HG02938 (cell line): ENCODE results near the gene RBBP8.

Experiments used
- ATAC-seq: cut with Tn5 transposase; IDR thresholded peaks from one replicate; pipeline ENCODE4 v1.9.1; 2021; ENCODE audit warnings: mild to moderate bottlenecking, moderate library complexity; ENCODE audit not compliant: unreplicated experiment

Gene RBBP8

DNA sequence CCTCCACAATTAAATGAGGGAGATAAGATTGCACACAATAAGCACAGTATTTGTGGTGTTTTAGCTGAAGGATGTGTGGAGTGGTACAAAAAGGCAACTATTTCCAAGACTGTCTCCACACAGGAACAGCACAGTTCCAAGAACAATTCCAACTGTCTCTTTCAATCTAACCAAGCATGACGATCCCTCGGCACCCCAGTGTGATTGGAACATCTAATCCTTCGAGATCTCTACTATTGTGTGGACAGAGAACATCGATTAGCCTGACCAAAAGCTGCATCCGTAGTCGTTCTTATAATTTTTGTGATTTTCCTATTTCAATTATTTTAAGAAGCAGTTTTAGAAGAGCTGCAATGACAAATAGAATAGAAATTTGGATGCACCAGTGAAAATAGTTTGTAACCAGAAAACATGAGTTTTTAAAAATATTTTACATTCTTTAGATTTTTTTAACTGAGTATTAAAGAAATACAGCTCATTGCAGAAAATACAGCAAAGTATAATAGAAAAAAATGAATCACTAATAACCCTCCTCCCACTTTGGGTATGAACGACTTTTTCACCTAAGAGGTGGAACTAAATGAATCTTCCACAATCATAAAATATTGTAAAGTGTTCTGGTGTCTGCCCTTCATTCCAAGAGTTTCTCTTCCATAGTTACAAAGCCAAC is 125.8 kb downstream of the RBBP8 start:
- ATAC-seq = no peak

DNA sequence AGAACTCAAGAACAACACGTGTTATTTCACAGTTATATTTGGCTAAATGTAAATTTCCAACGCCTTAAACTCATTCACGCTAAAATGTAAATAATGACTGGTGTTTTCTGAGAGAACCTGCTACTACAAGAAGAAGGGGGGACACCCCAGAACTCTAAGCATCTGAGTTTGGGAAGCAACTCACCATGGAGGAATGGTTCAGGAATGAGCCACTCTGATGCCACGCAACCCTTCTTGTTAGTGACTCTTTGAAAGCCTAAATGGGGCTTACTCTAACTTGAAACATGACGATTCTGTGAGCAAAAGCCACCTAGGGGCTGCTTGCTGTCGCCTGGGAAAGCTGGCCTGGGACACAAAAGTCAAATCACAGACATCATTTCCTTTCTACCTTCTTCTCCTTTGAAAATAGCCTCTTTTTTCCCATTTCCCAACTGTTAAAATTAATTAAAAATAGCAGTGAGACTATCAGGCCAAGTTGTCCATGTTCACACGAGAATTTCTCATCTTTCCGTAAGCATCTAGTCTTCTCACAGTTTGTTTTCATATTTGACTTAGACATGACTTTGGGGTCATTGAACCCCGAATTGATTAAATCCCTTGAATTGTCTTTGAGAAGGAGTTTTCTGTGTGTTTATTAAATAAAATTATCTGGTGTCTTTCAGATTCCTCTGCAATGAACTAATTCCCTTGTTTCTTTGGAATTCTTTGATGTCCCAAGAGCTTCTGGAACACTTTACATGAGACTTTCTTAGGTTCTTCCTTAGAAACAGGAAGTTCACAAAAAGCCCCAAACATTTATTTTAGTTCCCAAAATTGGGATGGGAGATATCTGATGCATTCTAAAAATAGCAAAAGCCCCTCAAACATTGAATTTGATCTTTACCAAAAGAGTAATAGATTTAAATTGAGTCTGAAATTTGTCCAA is 126.7 kb downstream of the RBBP8 start:
- no peak for ATAC-seq

DNA sequence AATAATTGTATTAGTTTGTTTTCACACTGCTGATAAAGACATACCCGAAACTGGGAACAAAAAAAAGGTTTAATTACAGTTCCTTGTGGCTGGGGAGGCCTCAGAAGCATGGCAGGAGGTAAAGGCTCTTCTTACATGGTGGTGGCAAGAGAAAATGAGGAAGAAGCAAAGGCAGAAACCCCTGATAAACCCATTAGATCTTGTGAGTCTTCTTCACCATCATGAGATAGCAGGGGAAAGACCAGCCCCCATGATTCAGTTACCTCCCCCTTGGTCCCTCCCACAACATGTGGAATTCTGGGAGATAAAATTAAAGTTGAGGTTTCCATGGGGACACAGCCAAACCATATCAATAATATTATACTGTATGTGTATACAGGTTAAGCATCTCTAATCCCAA is 128.9 kb downstream of the RBBP8 start:
- no peak for ATAC-seq

DNA sequence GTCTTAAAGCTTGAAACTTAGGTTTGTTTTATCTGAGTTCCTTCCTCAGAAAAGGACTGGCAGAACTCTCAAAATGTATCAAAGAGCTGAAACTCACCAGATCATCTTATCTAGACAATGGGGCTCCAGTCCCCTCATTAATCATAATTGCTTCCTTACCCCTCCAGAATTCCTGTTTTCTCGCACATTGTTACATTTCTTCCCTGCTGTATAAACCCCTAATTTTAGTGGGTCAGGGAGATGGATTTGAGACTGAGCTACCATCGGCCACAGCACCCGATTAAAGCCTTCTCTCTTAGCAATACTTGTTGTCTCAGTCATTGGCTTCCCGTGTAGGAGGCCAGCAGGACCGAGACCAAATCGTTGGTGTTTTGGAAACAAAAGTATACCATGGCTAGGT is 130.4 kb downstream of the RBBP8 start:
- ATAC-seq = no peak

DNA sequence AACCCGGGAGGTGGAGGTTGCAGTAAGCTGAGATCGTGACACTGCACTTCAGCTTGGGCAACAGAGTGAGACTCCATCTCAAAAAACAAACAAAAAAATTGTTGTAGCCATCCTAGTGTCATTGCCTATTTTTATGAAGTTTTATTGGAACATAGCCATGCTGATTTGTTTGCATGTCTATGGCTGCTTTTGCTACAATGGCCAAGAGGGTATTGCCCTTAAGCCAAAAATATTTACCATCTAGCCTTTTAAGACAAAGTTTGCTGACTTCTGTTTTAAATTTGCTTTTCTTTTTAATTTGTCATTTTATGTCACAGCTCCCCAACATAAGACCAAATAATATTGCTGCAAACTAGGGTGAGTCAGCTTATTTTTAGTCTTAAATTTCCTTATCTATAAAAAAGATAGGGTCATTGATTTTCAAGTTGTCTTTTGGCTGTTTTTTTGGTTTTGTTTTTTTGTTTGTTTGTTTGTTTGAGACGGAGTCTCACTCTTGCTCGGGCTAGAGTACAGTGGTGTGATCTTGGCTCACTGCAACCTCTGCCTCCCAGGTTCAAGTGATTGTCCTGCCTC is 132.2 kb downstream of the RBBP8 start:
- ATAC-seq = no peak

DNA sequence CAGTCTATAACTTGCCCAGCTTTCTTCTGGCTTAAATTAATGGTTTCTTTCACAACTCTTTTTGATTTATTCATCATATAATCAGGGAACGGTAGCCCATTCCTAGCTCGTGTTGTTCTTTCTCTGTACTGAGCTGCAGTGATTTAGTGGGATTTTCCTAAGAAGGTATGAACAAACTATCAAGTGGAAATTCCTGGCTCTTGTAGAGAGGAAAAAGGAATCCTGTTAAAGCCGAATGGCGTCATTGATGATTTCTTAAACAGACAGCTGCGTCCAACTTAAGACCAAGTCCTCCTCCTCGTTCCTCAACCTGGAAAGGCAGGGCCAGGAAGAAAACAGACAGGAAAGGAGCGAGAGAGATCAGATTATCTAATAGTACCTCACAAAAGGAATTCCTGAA is 132.9 kb downstream of the RBBP8 start:
- ATAC-seq = no peak

DNA sequence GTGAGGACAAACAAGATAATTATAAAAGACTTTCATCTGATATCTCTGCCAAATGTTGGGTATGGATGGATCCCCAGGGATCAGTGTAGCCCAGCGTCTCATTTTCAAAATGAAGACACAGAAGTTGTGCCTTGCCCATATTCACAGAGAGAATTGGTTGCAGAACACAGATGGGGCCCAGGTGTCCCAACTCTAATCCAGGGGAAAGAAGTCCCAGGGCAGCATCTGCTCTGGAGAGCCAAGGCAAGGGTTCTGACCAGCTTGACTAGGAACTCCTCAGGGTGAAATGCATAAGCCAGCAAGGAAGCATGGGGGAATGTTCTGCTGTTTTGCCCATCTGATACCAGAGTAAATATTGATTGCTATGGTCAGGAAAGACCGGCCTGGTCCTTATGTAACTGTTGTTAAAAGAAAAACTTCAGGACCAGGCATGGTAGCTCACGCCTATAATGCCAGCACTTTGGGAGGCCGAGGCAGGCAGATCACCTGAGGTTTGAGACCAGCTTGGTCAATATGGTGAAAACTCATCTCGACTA is 133.4 kb downstream of the RBBP8 start:
- ATAC-seq = no peak

DNA sequence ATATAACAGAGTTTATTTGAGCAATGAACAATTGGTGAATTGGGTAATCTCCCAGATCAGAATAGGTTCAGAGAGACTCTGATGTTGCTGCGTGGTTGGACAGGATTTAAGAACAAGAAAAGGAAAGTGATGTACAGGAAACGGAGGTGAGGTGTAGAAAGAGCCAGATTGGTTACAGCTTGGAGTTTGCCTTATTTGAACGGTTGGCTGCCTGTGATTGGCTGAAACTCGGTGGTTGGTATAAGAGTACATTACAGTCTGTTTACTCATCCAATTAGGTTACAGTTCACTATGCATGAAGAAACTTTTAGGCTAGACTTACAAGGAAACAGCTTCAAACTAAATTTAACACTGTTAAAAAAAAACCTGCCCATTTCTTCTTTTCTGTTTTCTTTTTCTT is 134.1 kb downstream of the RBBP8 start:
- no peak for ATAC-seq

DNA sequence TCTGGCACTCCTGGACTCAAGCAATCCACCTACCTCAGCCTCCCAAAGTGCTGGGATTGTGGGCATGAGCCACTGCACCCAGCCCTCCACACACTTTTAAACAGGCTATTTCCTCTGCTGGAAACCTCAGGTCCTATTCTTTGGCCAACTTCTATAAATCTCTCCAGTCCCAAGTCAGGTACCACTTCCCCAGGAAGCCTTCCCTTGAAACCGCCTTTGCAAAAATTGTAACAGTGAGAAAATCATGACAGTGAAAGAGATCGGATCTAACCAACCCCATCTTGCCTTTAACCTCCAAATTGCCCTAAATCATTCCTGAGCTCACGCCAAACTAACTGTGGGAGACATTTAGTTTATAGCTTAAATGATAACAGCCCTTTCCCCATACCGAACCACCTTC is 134.9 kb downstream of the RBBP8 start:
- no peak for ATAC-seq

DNA sequence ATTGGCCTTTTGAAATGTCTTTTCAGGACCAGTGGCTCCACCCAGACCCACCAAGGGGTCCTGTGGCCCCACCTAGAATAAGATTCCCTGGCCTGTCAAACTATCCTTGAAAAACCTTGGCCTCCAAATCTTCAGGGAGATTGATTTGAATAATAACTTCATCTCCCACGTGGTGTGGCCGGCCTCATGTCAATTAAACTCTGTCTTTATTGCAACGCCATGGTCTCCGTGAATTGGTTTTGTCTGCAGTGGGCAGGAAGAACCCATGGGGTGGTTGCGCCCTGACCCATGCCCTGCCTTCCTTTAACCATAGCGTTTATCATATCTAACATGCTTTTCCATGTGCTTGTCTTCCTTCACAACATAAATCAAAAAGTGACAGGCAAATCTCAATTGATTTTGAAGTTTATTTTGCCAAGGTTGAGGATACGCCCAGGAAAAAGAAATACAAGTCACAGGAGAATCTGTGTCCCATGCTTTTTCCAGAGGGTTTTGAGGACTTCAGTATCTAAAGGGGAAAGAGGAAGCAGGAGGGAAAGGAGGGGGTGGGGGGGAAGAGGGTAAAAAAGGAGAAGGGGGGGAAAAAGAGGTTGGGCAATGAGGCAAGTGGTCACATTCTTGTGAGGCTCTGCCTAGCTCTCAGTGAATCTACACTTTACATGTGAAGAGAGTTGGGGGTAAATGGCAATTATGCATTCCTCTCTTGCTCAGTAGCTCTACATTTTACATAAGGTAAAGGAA is 135.6 kb downstream of the RBBP8 start:
- no peak for ATAC-seq

DNA sequence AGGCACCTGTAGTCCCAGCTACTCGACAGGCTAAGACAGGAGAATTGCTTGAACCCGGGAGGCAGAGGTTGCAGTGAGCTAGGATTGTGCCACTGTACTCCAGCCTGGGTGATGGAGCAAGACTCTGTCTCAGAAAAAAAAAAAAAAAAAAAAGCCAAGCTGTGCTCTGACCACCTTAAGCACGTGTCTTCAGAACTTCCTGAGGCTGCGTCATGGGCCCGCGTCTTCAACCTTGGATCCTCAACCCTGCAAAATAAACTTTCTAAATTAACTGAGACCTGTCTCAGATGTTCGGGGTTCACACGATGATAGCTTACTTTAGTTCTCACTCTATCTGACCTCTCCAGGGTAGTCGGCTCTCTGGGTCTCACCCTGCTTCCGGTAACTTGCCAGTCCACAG is 136.4 kb downstream of the RBBP8 start:
- ATAC-seq = no peak

DNA sequence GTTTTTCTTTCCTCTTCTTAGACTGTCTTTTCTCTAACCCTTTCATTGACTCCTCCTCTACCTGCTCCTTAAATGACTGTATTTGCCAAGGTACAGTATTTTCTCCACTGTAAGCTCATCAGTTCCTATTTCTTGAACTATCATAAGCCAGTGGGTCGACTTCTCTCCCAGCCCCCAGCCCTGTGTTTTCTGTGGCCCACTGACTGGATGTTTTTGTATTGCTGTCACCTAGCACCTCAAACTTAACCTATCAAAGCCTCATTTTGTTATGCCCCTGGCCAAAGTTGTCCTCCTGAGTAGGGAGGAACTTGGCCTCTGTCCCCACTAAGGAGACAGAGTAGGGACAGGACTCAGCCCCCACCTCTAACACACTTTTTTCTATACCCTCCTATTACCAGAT is 136.8 kb downstream of the RBBP8 start:
- ATAC-seq = no peak

DNA sequence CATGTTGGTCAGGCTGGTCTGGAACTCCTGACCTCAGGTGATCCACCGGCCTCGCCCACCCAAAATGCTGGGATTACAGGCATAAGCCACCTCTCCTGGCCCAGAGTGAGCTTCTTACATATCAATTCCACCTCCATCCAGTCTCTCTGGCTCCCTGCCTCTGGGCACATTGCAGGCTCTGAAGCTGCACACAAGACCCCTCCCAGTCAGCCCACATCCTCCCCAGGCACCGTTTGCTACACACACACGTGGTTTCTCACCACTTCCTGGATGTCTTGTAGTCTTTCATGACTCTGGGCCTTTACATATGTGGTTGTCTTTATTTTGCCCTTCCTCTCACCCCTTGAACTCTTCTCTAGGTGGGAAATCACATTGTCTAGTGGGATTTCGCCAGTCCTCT is 138.2 kb downstream of the RBBP8 start:
- ATAC-seq = peak; percentile 99

DNA sequence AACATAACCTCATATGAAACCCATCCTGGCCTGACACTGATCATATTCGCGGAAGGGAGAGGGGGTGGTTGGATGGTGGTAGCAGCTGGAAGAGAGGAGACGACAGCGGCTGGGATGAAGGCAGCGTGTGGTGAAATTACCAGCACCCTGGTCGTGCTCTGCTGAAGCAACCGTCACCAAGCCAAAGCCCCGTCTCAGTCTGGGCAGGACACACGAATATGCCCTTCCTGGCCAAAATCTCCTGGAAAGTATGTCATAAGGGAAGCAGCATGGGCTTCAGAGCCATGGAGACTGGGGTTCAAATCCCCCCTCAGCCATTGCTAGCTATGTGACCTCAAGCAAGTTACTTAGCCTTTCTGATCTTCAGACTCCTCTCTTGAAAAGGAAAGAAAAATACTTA is 139.0 kb downstream of the RBBP8 start:
- no peak for ATAC-seq

DNA sequence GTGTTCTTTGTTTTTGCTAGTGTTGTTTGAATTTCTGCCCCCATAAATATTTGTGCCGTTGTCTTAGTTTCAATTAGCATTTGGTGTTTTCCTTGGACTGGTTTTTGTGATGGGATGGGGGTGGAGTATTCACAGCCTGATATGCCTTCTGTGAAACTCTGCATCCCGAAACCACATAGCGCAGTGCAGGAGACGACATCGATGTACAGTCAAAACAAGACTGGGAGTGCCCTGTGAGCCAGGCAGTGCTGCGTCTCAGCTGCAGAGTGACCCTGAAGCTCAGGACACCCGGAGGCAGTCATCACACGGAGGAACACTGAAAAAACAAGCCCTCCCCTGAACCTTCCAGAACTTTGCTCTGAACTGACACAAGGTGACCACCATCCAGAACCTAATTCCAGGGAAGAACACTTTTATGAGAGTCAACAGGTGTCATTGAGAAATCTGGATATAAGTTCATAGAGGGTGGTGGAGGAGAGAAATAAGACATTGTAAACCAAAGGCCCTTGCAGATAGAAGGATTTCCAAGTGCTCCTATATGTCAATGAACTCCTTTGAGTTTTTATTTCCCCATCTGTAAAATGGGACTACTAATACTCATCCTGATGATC is 141.0 kb downstream of the RBBP8 start:
- ATAC-seq = no peak
